ENCODE results near the gene BCDIN3D. TPM values are rescaled to one million over a fixed set of nuclear protein-coding genes. Genes with fewer than 3 reads are reported as not detected.

The BCDIN3D gene, protein sequence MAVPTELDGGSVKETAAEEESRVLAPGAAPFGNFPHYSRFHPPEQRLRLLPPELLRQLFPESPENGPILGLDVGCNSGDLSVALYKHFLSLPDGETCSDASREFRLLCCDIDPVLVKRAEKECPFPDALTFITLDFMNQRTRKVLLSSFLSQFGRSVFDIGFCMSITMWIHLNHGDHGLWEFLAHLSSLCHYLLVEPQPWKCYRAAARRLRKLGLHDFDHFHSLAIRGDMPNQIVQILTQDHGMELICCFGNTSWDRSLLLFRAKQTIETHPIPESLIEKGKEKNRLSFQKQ
- polyA plus RNA-seq (2013), result 2.1 TPM

DNA sequence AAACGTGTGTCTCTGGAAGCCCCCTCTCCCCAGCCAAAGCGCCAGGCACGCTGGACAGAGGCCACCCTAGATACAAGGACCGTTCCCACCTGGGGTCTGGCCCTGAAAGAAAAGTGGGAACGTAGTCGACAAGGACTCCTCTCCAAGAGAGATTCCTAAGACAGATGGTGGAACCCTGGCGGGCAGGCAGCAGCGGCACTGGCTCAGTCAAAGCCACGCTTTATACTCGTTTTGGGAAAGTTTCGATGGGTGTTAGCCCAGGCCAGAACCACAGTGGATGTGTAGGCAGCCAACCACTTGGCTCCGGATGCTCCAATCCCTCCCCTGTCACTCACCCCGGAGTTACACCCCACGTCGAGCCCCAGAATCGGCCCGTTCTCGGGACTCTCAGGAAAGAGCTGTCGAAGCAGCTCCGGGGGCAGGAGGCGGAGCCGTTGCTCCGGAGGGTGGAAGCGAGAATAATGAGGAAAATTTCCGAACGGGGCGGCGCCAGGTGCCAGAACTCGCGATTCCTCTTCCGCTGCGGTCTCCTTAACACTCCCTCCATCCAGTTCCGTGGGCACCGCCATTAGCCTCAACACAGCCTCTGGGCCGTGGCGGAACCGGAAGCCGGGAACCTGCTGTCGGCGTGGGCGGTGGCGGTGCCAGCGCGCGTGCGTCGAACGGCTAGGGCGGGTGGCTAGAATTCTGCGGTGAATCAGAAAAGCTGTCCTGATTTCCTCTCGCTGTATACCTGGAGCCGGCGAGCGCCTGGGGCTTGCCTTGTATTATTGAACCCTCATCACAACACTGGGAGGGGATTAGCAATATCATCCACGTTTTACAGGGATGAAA is at the start of gene BCDIN3D:
BCDIN3D (minus strand) TSS at position 588 of the 834 bp plus-strand sequence; CDS start at position 569, 19 bp downstream.
- H3K36me3 ChIP-seq (ENCODE audit: control insufficient read depth in 4 of 4, insufficient read depth in 4 of 4, low read length in 3 of 4), result no peaks in the 10 kb centered on the region
- H3K9me3 ChIP-seq (ENCODE audit: control extremely low read depth in 1 of 5, control insufficient read depth in 4 of 5, insufficient read depth in 2 of 5, low read depth in 1 of 5, low read length in 4 of 5), result no peaks in the 10 kb centered on the region
- peaks cover 7 to 40% (median 22%) of the 10 kb centered on the region in 4 experiments for H3K4me1 ChIP-seq (ENCODE audit: control extremely low read depth in 1 of 4, control insufficient read depth in 4 of 4, insufficient read depth in 4 of 4, low read length in 3 of 4)
- ChIA-PET CTCF (interaction anchor here (1.0 to 8.7 kb wide), 4 partner anchors 11 to 80 kb away, joined by 3 to 96 read pairs (median 34); partner anchors contain the start of gene NCKAP5L), POLR2A (interaction anchor here (0.6 to 1.0 kb wide), 3 partner anchors 9 to 429 kb away, joined by 3 read pairs; no protein-coding TSS in a partner anchor)
- peak within 1 kb of the TSS; percentile 64 to 86 for H3K27ac ChIP-seq (ENCODE audit: insufficient read depth in 1 of 2, low read depth in 1 of 2, low read length in 2 of 2, poor library complexity in 1 of 2, severe bottlenecking in 2 of 2)
- H3K4me3 ChIP-seq (ENCODE audit: control insufficient read depth in 1 of 7, extremely low read depth in 1 of 7, insufficient read depth in 4 of 7, low read depth in 2 of 7, low read length in 6 of 7), result peak within 1 kb of the TSS; percentile 62 to 90 (median 84)
- 0% methylated on average over 55 of the region's 55 CpGs for WGBS (ENCODE audit: insufficient coverage)
- peak; percentile 91 to 95 (median 93) for DNase-seq
- no peaks in the 10 kb centered on the region for H3K27me3 ChIP-seq (replicated peaks in 2 of 5; ENCODE audit: control insufficient read depth in 4 of 5, insufficient read depth in 5 of 5, low read length in 4 of 5)

DNA sequence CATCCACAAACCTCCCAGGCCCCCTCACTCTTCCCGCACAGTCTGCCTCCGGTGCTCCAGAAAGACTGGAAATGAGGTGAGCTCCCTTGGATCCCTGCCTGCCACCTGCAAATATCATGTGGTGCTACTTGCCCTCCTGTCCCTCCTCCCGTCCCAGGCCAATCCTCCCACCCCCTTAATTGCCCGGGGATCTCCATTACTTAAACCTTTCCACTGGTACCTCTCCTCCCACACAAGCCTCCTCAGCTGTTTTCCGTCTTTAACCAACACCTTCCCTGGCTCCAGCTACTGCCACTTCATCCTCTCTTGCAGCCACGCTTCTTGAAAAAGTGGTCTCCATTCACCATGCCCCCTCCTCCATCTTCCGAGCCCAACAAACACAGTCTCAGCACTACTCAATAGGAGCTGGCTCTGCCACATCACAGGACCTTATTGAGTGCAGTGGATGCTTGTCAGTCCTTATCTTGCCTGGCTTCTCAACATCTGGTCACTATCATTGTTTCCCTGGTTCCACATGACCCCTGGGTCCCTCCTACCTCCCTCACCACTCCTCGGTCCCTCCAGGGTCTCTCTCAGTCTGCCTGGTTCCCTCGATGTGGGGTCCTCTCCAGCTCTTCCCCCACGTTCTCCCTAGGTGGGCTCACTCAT is 49.3 kb upstream of the BCDIN3D start:
- Histone ChIP-seq H3K4me3 (ENCODE audit: control insufficient read depth in 1 of 7, extremely low read depth in 1 of 7, insufficient read depth in 4 of 7, low read depth in 2 of 7, low read length in 6 of 7) (no peak overlapping the region), H3K27me3 (replicated peaks in 2 of 5; ENCODE audit: control insufficient read depth in 4 of 5, insufficient read depth in 5 of 5, low read length in 4 of 5) (peaks cover 0 to 7% (median 3%) of the 10 kb centered on the region in 5 experiments), H3K27ac (ENCODE audit: insufficient read depth in 1 of 2, low read depth in 1 of 2, low read length in 2 of 2, poor library complexity in 1 of 2, severe bottlenecking in 2 of 2) (no peak overlapping the region), H3K36me3 (ENCODE audit: control insufficient read depth in 4 of 4, insufficient read depth in 4 of 4, low read length in 3 of 4) (no peaks in the 10 kb centered on the region), H3K4me1 (ENCODE audit: control extremely low read depth in 1 of 4, control insufficient read depth in 4 of 4, insufficient read depth in 4 of 4, low read length in 3 of 4) (peaks cover 0 to 6% (median 2%) of the 10 kb centered on the region in 4 experiments), H3K9me3 (ENCODE audit: control extremely low read depth in 1 of 5, control insufficient read depth in 4 of 5, insufficient read depth in 2 of 5, low read depth in 1 of 5, low read length in 4 of 5) (no peaks in the 10 kb centered on the region)
- no peak for DNase-seq
- 90% methylated on average over 10 of the region's 10 CpGs for WGBS (ENCODE audit: insufficient coverage)
- ChIA-PET CTCF (interaction anchor here (0.9 to 2.3 kb wide), 3 partner anchors 9 to 51 kb away, joined by 3 to 8 read pairs (median 7); no protein-coding TSS in a partner anchor), POLR2A (no interaction called here)

DNA sequence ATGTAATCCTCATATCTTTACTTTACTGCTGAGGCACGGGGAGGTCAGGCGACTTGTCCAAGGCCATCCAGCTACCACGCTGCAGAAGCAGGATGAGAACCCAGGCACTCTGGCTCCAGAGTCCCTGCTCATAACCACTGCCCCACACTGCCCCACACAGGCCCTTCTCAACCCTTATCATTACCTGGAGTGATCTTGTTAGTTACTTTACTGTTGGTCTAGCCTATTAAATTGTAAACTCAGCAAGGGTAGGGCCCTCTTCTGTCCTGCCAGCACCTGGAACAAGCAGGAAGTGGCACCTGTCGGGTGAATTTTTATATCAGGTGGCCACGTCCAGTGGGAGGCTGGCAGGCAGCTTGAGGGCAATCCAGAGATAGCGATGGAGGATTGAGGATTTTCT is 48.6 kb upstream of the BCDIN3D start:
- Histone ChIP-seq H3K4me1 (ENCODE audit: control extremely low read depth in 1 of 4, control insufficient read depth in 4 of 4, insufficient read depth in 4 of 4, low read length in 3 of 4) (peaks cover 0 to 6% (median 2%) of the 10 kb centered on the region in 4 experiments), H3K27me3 (replicated peaks in 2 of 5; ENCODE audit: control insufficient read depth in 4 of 5, insufficient read depth in 5 of 5, low read length in 4 of 5) (peaks cover 0 to 10% (median 3%) of the 10 kb centered on the region in 5 experiments), H3K27ac (ENCODE audit: insufficient read depth in 1 of 2, low read depth in 1 of 2, low read length in 2 of 2, poor library complexity in 1 of 2, severe bottlenecking in 2 of 2) (no peak overlapping the region), H3K4me3 (ENCODE audit: control insufficient read depth in 1 of 7, extremely low read depth in 1 of 7, insufficient read depth in 4 of 7, low read depth in 2 of 7, low read length in 6 of 7) (no peak overlapping the region), H3K36me3 (ENCODE audit: control insufficient read depth in 4 of 4, insufficient read depth in 4 of 4, low read length in 3 of 4) (no peaks in the 10 kb centered on the region), H3K9me3 (ENCODE audit: control extremely low read depth in 1 of 5, control insufficient read depth in 4 of 5, insufficient read depth in 2 of 5, low read depth in 1 of 5, low read length in 4 of 5) (no peaks in the 10 kb centered on the region)
- ChIA-PET CTCF (interaction anchor here (0.9 to 2.3 kb wide), 4 partner anchors 10 to 76 kb away, joined by 3 to 8 read pairs (median 5); no protein-coding TSS in a partner anchor), POLR2A (no interaction called here)
- DNase-seq, result no peak
- WGBS (ENCODE audit: insufficient coverage), result 95% methylated on average over 6 of the region's 6 CpGs

DNA sequence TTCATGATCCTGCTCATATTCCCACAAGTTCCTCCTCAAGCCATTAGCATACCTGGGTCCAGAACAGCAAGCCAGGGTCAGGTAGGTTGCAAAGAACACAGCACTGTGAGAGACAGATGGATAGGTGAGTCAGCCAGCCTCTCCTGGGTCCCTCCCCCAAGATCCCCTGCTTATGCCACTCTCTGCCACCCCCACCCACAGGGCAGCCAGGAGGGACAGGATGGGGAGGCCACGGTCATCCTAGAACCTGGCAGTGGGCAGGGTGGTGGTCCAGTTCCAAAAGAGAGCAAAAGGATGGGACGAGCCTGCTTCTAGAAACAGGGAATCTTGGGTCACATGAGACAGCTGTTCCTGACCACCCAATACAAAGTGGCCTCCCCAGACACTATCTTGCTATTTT is 48.1 kb upstream of the BCDIN3D start:
- POLR2A ChIA-PET, result no interaction called here
- CTCF ChIA-PET, result interaction anchor here (1.0 to 2.3 kb wide), 2 partner anchors 10 to 76 kb away, joined by 3 to 7 read pairs; no protein-coding TSS in a partner anchor
- H3K27me3 ChIP-seq (replicated peaks in 2 of 5; ENCODE audit: control insufficient read depth in 4 of 5, insufficient read depth in 5 of 5, low read length in 4 of 5), result peaks cover 0 to 11% (median 3%) of the 10 kb centered on the region in 5 experiments

DNA sequence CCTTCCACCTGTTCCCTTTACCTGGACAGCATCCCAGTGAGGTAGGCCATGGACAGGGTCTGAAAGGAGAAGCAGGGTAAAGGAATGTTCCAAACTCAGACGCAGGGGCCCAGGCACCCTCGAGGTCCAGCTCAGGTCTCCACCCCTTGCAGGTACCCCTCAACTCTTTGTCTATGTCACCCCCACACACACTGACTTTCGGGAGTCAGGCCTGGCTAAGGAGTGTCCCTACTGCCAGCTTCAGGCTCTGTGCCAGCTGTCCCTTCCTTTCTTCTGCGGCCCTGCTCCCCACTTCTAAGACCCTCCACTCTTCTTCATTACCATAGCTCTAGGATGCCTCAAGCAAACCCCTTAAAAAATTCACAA is 47.2 kb upstream of the BCDIN3D start:
- Histone ChIP-seq H3K27ac (ENCODE audit: insufficient read depth in 1 of 2, low read depth in 1 of 2, low read length in 2 of 2, poor library complexity in 1 of 2, severe bottlenecking in 2 of 2) (no peak overlapping the region), H3K4me1 (ENCODE audit: control extremely low read depth in 1 of 4, control insufficient read depth in 4 of 4, insufficient read depth in 4 of 4, low read length in 3 of 4) (peaks cover 0 to 6% (median 2%) of the 10 kb centered on the region in 4 experiments), H3K4me3 (ENCODE audit: control insufficient read depth in 1 of 7, extremely low read depth in 1 of 7, insufficient read depth in 4 of 7, low read depth in 2 of 7, low read length in 6 of 7) (no peak overlapping the region), H3K27me3 (replicated peaks in 2 of 5; ENCODE audit: control insufficient read depth in 4 of 5, insufficient read depth in 5 of 5, low read length in 4 of 5) (peaks cover 0 to 21% (median 4%) of the 10 kb centered on the region in 5 experiments), H3K36me3 (ENCODE audit: control insufficient read depth in 4 of 4, insufficient read depth in 4 of 4, low read length in 3 of 4) (no peaks in the 10 kb centered on the region), H3K9me3 (ENCODE audit: control extremely low read depth in 1 of 5, control insufficient read depth in 4 of 5, insufficient read depth in 2 of 5, low read depth in 1 of 5, low read length in 4 of 5) (no peaks in the 10 kb centered on the region)
- DNase-seq, result no peak
- POLR2A ChIA-PET, result no interaction called here
- CTCF ChIA-PET, result interaction anchor here (0.8 to 1.5 kb wide), 3 partner anchors 11 to 112 kb away, joined by 3 to 4 read pairs (median 3); no protein-coding TSS in a partner anchor
- 93% methylated on average over 4 of the region's 4 CpGs for WGBS (ENCODE audit: insufficient coverage)

More for the DNA sequence above, 48.1 kb upstream of the BCDIN3D start:
- no peak for DNase-seq
- no peaks in the 10 kb centered on the region for H3K9me3 ChIP-seq (ENCODE audit: control extremely low read depth in 1 of 5, control insufficient read depth in 4 of 5, insufficient read depth in 2 of 5, low read depth in 1 of 5, low read length in 4 of 5)
- no peaks in the 10 kb centered on the region for H3K36me3 ChIP-seq (ENCODE audit: control insufficient read depth in 4 of 4, insufficient read depth in 4 of 4, low read length in 3 of 4)
- 94% methylated on average over 2 of the region's 2 CpGs for WGBS (ENCODE audit: insufficient coverage)
- no peak overlapping the region for H3K27ac ChIP-seq (ENCODE audit: insufficient read depth in 1 of 2, low read depth in 1 of 2, low read length in 2 of 2, poor library complexity in 1 of 2, severe bottlenecking in 2 of 2)
- peaks cover 0 to 6% (median 2%) of the 10 kb centered on the region in 4 experiments for H3K4me1 ChIP-seq (ENCODE audit: control extremely low read depth in 1 of 4, control insufficient read depth in 4 of 4, insufficient read depth in 4 of 4, low read length in 3 of 4)
- H3K4me3 ChIP-seq (ENCODE audit: control insufficient read depth in 1 of 7, extremely low read depth in 1 of 7, insufficient read depth in 4 of 7, low read depth in 2 of 7, low read length in 6 of 7), result no peak overlapping the region

DNA sequence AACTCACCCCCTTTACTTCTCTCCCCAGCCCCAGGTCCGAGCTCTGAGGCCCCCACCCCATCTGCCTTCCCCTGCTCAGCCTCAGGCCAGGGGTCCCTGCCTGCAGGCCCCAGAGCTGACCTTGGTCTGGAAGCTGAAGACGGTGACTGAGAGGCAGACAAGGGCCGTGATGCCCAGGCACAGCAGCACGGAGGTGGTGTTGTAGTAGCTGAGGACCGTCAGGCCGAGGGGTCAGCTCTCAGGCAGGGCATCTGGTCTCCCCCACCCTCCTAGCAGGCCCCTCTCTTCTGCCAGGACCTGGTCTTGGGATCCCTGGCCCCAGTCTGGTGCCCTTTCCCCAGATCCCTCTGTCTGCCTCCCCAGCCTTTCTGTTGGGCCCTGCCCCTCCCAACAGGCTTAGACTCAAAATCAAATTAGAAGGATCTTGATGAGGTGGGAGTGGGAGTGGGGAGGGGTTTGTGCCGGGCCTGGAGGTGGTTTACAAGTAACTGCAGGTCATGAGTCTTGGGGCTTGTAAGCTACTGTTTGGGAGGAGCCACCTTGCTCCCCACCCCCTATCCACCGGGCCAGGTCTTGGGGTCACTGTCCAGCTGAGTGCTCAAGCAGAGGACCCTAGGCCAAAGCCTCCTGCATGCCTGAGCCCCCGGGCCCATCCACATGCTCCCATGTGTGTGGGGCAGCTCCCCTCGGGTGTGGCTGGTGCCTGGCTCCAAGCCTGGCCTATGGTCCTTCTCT is 46.6 kb upstream of the BCDIN3D start:
- no peak for DNase-seq
- Histone ChIP-seq H3K4me3 (ENCODE audit: control insufficient read depth in 1 of 7, extremely low read depth in 1 of 7, insufficient read depth in 4 of 7, low read depth in 2 of 7, low read length in 6 of 7) (no peak overlapping the region), H3K27me3 (replicated peaks in 2 of 5; ENCODE audit: control insufficient read depth in 4 of 5, insufficient read depth in 5 of 5, low read length in 4 of 5) (peaks cover 0 to 24% (median 7%) of the 10 kb centered on the region in 5 experiments), H3K27ac (ENCODE audit: insufficient read depth in 1 of 2, low read depth in 1 of 2, low read length in 2 of 2, poor library complexity in 1 of 2, severe bottlenecking in 2 of 2) (no peak overlapping the region), H3K9me3 (ENCODE audit: control extremely low read depth in 1 of 5, control insufficient read depth in 4 of 5, insufficient read depth in 2 of 5, low read depth in 1 of 5, low read length in 4 of 5) (no peaks in the 10 kb centered on the region), H3K36me3 (ENCODE audit: control insufficient read depth in 4 of 4, insufficient read depth in 4 of 4, low read length in 3 of 4) (no peaks in the 10 kb centered on the region), H3K4me1 (ENCODE audit: control extremely low read depth in 1 of 4, control insufficient read depth in 4 of 4, insufficient read depth in 4 of 4, low read length in 3 of 4) (peaks cover 0 to 3% (median 1%) of the 10 kb centered on the region in 4 experiments)
- 100% methylated on average over 6 of the region's 10 CpGs for WGBS (ENCODE audit: insufficient coverage)
- ChIA-PET CTCF (interaction anchor here (1.2 to 1.5 kb wide), 2 partner anchors 12 to 56 kb away, joined by 3 to 4 read pairs; no protein-coding TSS in a partner anchor), POLR2A (no interaction called here)

Measured in common myeloid progenitor, CD34-positive (primary cell).